CD14-positive monocyte (primary cell): ENCODE results near the gene COL25A1. TPM values are rescaled to one million over a fixed set of nuclear protein-coding genes. Genes with fewer than 3 reads are reported as not detected.

Experiments used
- DNase-seq, 3 donors: peaks; one replicate each; pipeline ENCODE4 v3.0.0-alpha.2; 2011 to 2022
- H2AFZ ChIP-seq: 2 replicates; pipeline ENCODE4 v1.6.0; 2012; ENCODE audit warnings: mild to moderate bottlenecking, low read depth, low read length, inconsistent platforms; ENCODE audit not compliant: insufficient read depth, poor library complexity, severe bottlenecking
- H3K27ac ChIP-seq, 2 donors: 1 replicate in 1 of 2; 2 replicates in 1 of 2; pipeline ENCODE4 v1.5.1; 2012 to 2013; ENCODE audit warnings: low read length in 2 of 2, control low read depth in 1 of 2, inconsistent platforms in 1 of 2, low read depth in 1 of 2, mild to moderate bottlenecking in 1 of 2
- H3K27me3 ChIP-seq, 2 donors: one replicate each; pipeline versions ENCODE4 v1.6.0 to v1.6.1; 2011 to 2013; ENCODE audit warnings: low read length in 2 of 2; ENCODE audit not compliant: control insufficient read depth in 2 of 2, insufficient read depth in 2 of 2
- H3K36me3 ChIP-seq, 2 donors: replicated peaks in 1 of 2; 1 replicate in 1 of 2; 2 replicates in 1 of 2; pipeline versions ENCODE4 v1.5.1 to v1.6.1; 2012 to 2013; ENCODE audit warnings: low read length in 2 of 2, control low read depth in 1 of 2, inconsistent platforms in 1 of 2, mild to moderate bottlenecking in 1 of 2; ENCODE audit not compliant: insufficient read depth in 2 of 2, control insufficient read depth in 1 of 2
- H3K4me1 ChIP-seq, 2 donors: 1 replicate in 1 of 2; 2 replicates in 1 of 2; pipeline versions ENCODE4 v1.5.1 to v1.6.1; 2012 to 2013; ENCODE audit warnings: low read length in 2 of 2, control low read depth in 1 of 2, inconsistent platforms in 1 of 2, mild to moderate bottlenecking in 1 of 2, moderate library complexity in 1 of 2; ENCODE audit not compliant: insufficient read depth in 2 of 2, control insufficient read depth in 1 of 2
- H3K4me2 ChIP-seq: replicated peaks from 2 replicates; pipeline ENCODE3; 2012; ENCODE audit warnings: low read length, moderate library complexity, mild to moderate bottlenecking; ENCODE audit not compliant: poor library complexity, severe bottlenecking; ENCODE audit errors: extremely low read depth
- H3K4me3 ChIP-seq, 3 experiments: fragments of 200-600 bp in 1 of 3; sonication (generic) in 1 of 3; replicated peaks in 1 of 3; 1 replicate in 2 of 3; 2 replicates in 1 of 3; pipeline ENCODE4 v1.5.1; 2011 to 2013; ENCODE audit warnings: low read length in 3 of 3, mild to moderate bottlenecking in 3 of 3, control low read depth in 2 of 3, low read depth in 2 of 3, inconsistent platforms in 1 of 3, moderate library complexity in 1 of 3
- H3K79me2 ChIP-seq: 2 replicates; pipeline ENCODE4 v1.6.0; 2012; ENCODE audit warnings: mild to moderate bottlenecking, control low read depth, inconsistent platforms, low read length, moderate library complexity; ENCODE audit not compliant: insufficient read depth
- H3K9ac ChIP-seq: 2 replicates; pipeline ENCODE4 v1.6.0; 2017; ENCODE audit warnings: low read length, mild to moderate bottlenecking; ENCODE audit not compliant: insufficient read depth, poor library complexity, severe bottlenecking
- H3K9me3 ChIP-seq, 2 donors: replicated peaks in 1 of 2; 1 replicate in 1 of 2; 2 replicates in 1 of 2; pipeline versions ENCODE4 v1.5.1 to v1.6.1; 2012 to 2013; ENCODE audit warnings: low read length in 2 of 2, control low read depth in 1 of 2; ENCODE audit not compliant: control insufficient read depth in 1 of 2, insufficient read depth in 1 of 2
- H4K20me1 ChIP-seq: 2 replicates; pipeline ENCODE4 v1.6.0; 2012; ENCODE audit warnings: mild to moderate bottlenecking, low read length, control low read depth, moderate library complexity; ENCODE audit not compliant: insufficient read depth
- H3K27ac Mint-ChIP-seq, 7 donors: one replicate each; pipeline ENCODE4 v1.8.0; 2020; ENCODE audit warnings: mild to moderate bottlenecking in 7 of 7, mixed read lengths in 7 of 7, moderate library complexity in 6 of 7, inconsistent platforms in 2 of 7
- H3K27me3 Mint-ChIP-seq, 3 donors: one replicate each; pipeline ENCODE4 v1.8.0; 2021 to 2022; ENCODE audit warnings: low read depth in 3 of 3, mild to moderate bottlenecking in 3 of 3, mixed read lengths in 3 of 3, moderate library complexity in 3 of 3, inconsistent platforms in 1 of 3
- H3K36me3 Mint-ChIP-seq, 2 donors: one replicate each; pipeline ENCODE4 v1.8.0; 2020; ENCODE audit warnings: mixed read lengths in 2 of 2, inconsistent platforms in 1 of 2, mild to moderate bottlenecking in 1 of 2
- H3K4me1 Mint-ChIP-seq: one replicate; pipeline ENCODE4 v1.8.0; 2020; ENCODE audit warnings: mild to moderate bottlenecking, mixed read lengths
- H3K4me3 Mint-ChIP-seq, 2 donors: one replicate each; pipeline ENCODE4 v1.8.0; 2020; ENCODE audit warnings: mild to moderate bottlenecking in 2 of 2, mixed read lengths in 2 of 2, moderate library complexity in 1 of 2
- H3K9me3 Mint-ChIP-seq, 7 donors: one replicate each; pipeline ENCODE4 v1.8.0; 2020 to 2022; ENCODE audit warnings: mixed read lengths in 7 of 7, mild to moderate bottlenecking in 6 of 7, moderate library complexity in 6 of 7, inconsistent platforms in 2 of 7
- WGBS: methylation state at CpG from one replicate; pipeline ENCODE4 v1.1.5; 2013; ENCODE audit warnings: missing lambda C conversion rate; ENCODE audit not compliant: insufficient coverage; 5-methylcytosine and 5-hydroxymethylcytosine counted together
- intact Hi-C, 2 donors: fragments of 100-400 bp; cut with micrococcal nuclease; formaldehyde crosslinking; loops; one replicate each; pipeline versions ENCODE4 v1.15.0 to v1.15.1; 2023
- polyA plus RNA-seq, 3 donors: library from polyadenylated mRNA; depleted of rRNA in 1 of 3; unstranded in 2 of 3; stranded (reverse) in 1 of 3; fragments of 300-500 nt in 2 of 3; fragments of >200 nt in 1 of 3; fragmentation: Illumina TruSeq in 2 of 3; gene quantifications; 1 replicate in 2 of 3; 2 replicates in 1 of 3; pipeline ENCODE4 v1.2.3, GENCODE V29; 2012 to 2021
- TF ChIP-seq, protein P1 (sequence below): fragments of 200-600 bp; IDR thresholded peaks from one replicate; pipeline ENCODE4 v1.8.0; 2022; ENCODE audit warnings: antibody characterized with exemption, mild to moderate bottlenecking

Gene COL25A1
- polyA plus RNA-seq, 3 donors: not detected

GRCh38 chr4:109275066-109275745 lies 27.3 kb downstream of the COL25A1 start:
- no peaks in the 10 kb centered on the region for H3K9me3 ChIP-seq
- H4K20me1 ChIP-seq: no peaks in the 10 kb centered on the region
- peaks cover 0 to 3% of the 10 kb centered on the region in 2 donors for H3K4me1 ChIP-seq
- no peaks in the 10 kb centered on the region for H3K36me3 Mint-ChIP-seq
- no peaks in the 10 kb centered on the region for H3K27me3 Mint-ChIP-seq
- H3K4me3 Mint-ChIP-seq: no peak overlapping the region
- H3K9me3 Mint-ChIP-seq: peaks cover 0 to 2% (median 0%) of the 10 kb centered on the region in 7 donors
- H3K27ac Mint-ChIP-seq: no peak overlapping the region
- no peak overlapping the region for H3K4me3 ChIP-seq
- no peak overlapping the region for H3K4me2 ChIP-seq
- H2AFZ ChIP-seq: no peak overlapping the region
- TF ChIP-seq, protein P1, sequence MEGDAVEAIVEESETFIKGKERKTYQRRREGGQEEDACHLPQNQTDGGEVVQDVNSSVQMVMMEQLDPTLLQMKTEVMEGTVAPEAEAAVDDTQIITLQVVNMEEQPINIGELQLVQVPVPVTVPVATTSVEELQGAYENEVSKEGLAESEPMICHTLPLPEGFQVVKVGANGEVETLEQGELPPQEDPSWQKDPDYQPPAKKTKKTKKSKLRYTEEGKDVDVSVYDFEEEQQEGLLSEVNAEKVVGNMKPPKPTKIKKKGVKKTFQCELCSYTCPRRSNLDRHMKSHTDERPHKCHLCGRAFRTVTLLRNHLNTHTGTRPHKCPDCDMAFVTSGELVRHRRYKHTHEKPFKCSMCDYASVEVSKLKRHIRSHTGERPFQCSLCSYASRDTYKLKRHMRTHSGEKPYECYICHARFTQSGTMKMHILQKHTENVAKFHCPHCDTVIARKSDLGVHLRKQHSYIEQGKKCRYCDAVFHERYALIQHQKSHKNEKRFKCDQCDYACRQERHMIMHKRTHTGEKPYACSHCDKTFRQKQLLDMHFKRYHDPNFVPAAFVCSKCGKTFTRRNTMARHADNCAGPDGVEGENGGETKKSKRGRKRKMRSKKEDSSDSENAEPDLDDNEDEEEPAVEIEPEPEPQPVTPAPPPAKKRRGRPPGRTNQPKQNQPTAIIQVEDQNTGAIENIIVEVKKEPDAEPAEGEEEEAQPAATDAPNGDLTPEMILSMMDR: no peak
- WGBS: 100% methylated on average over 1 of the region's 6 CpGs
- H3K36me3 ChIP-seq: no peaks in the 10 kb centered on the region
- no peak overlapping the region for H3K27ac ChIP-seq
- no peaks in the 10 kb centered on the region for H3K27me3 ChIP-seq
- no peak for DNase-seq
- peaks cover 4% of the 10 kb centered on the region for H3K4me1 Mint-ChIP-seq
- intact Hi-C loops: no loop called here
- no peak overlapping the region for H3K9ac ChIP-seq
- H3K79me2 ChIP-seq: no peaks in the 10 kb centered on the region

DNA sequence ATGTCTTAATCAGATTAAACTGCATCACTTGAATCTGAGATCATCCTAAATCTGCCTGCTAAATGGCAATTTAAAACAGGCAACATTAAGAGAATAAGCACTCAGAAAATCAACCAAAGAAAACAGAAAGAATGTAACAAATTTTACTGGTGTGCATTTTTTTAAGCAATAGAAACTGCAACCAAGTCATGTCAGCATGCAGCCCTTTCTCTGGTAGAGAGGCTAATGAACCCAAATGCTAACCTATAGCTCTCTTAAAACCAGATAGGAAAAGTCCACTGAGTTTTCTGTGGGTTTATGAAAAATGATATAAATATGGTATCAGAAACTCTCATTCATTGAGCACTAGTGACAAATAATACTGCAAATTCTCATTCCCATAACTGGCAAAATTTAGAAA lies 35.6 kb downstream of the COL25A1 start:
- H3K9me3 ChIP-seq: no peaks in the 10 kb centered on the region
- intact Hi-C loops: no loop called here
- no peaks in the 10 kb centered on the region for H3K4me1 ChIP-seq
- H3K79me2 ChIP-seq: no peaks in the 10 kb centered on the region
- H3K27me3 ChIP-seq: no peaks in the 10 kb centered on the region
- Mint-ChIP-seq H3K36me3 (no peaks in the 10 kb centered on the region), H3K4me3 (no peak overlapping the region), H3K9me3 (peaks cover 0 to 2% (median 0%) of the 10 kb centered on the region in 7 donors), H3K4me1 (no peaks in the 10 kb centered on the region), H3K27me3 (peaks cover 0 to 3% (median 3%) of the 10 kb centered on the region in 3 donors), H3K27ac (no peak overlapping the region)
- H3K27ac ChIP-seq: no peak overlapping the region
- H3K4me3 ChIP-seq: no peak overlapping the region
- H4K20me1 ChIP-seq: no peaks in the 10 kb centered on the region
- no peak overlapping the region for H3K4me2 ChIP-seq
- TF ChIP-seq, protein P1: no peak
- no peak overlapping the region for H2AFZ ChIP-seq
- DNase-seq: no peak
- no peaks in the 10 kb centered on the region for H3K36me3 ChIP-seq
- no peak overlapping the region for H3K9ac ChIP-seq
